Colonic mucosa (tissue), 4 donors: ENCODE results near the gene SEC14L6. TPM values are rescaled to one million over a fixed set of nuclear protein-coding genes. Genes with fewer than 3 reads are reported as not detected.
"Not testable (repeated sequence)": the region's sequence is repeated elsewhere in the genome, so short reads cannot be mapped to it uniquely, and the experiment has no call there.

Experiments used
- DNase-seq: peaks from one replicate; pipeline ENCODE4 v3.0.0-alpha.2; 2020
- H3K27ac ChIP-seq: fragments of 200-600 bp; one replicate; pipeline ENCODE4 v1.8.0; 2021
- H3K27me3 ChIP-seq: fragments of 200-600 bp; one replicate; pipeline ENCODE4 v1.8.0; 2021
- H3K36me3 ChIP-seq: fragments of 200-600 bp; one replicate; pipeline ENCODE4 v1.8.0; 2021
- H3K4me1 ChIP-seq: fragments of 200-600 bp; one replicate; pipeline ENCODE4 v1.8.0; 2021; ENCODE audit warnings: mild to moderate bottlenecking
- H3K4me3 ChIP-seq: fragments of 200-600 bp; one replicate; pipeline ENCODE4 v1.8.0; 2021
- H3K9ac ChIP-seq, 2 donors: one replicate each; pipeline ENCODE4 v1.7.0; 2013; ENCODE audit warnings: control low read depth in 2 of 2, low read depth in 2 of 2, low read length in 2 of 2
- H3K9me3 ChIP-seq: fragments of 200-600 bp; one replicate; pipeline ENCODE4 v1.8.0; 2021
- CTCF ChIP-seq: fragments of 200-600 bp; IDR thresholded peaks from one replicate; pipeline ENCODE4 v1.8.0; 2022; ENCODE audit warnings: antibody characterized with exemption, mild to moderate bottlenecking
- intact Hi-C: fragments of 100-400 bp; cut with DNase I; formaldehyde crosslinking; loops from one replicate; pipeline ENCODE4 v1.14.1; 2022
- total RNA-seq, 2 donors: library from RNA; stranded (reverse); fragmentation: NEBNext Ultra II Directional in 1 of 2; extraction: Animal tissue kit (Norgen Biotek cat#: 25700) in 1 of 2; gene quantifications; one replicate each; pipeline ENCODE4 v1.2.1, GENCODE V29; 2021
- donor health status: healthy.
- donor health status: DM: no; HTN: no; CAD: no.
- donor health status: DM: no; HTN: no; CAD: no.

The SEC14L6 gene
- total RNA-seq, result not detected

DNA sequence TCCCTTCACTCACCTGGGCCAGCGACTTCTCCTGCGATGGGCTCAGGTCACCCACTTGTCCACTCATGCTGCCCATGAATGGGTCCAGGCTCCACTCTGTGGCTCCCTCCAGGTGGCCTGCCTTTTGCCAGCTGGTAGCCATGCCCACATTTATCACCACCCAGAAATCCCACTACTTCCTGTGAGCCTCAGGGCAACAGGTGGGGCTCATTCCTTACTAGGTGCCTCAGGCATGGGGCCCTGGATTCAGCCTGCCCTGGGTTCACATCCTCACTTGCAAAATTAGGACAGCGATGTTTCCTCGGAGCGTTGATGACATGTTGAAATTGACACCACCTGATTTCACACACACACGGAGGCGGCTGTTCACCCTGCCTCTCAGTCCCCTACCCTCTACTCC, at the start of gene SEC14L6:
TSS of gene SEC14L6 (minus strand) at position 126 of the 400 bp plus-strand sequence. CDS start at position 67, 59 bp downstream.
- no peaks in the 10 kb centered on the region for H3K9me3 ChIP-seq
- DNase-seq, result no peak
- no peak within 1 kb of the TSS for H3K27ac ChIP-seq
- intact Hi-C loops, result no loop called here
- no peak within 1 kb of the TSS for H3K9ac ChIP-seq
- no peak within 1 kb of the TSS for H3K4me3 ChIP-seq
- H3K36me3 ChIP-seq, result no peaks in the 10 kb centered on the region
- no peaks in the 10 kb centered on the region for H3K4me1 ChIP-seq
- no peak for TF ChIP-seq CTCF
- peaks cover 20% of the 10 kb centered on the region for H3K27me3 ChIP-seq

DNA sequence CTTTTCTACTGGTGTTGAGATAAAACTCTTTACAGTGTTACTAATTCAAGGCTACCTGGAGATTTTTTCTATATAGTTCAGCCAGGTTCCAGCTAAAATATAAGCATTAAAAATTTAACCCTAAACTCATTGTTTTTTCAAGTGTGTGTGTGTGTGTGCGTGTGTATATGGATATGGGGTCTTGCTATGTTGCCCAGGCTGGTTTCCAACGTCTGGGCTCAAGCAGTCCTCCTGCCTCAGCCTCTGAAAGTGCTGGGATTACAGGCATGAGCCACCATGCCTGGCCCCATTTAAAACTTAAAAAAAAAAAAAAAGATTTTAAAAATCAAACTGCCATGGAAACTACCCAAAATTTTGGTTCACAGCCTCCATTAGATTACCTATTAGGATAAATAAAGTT, 49.7 kb upstream of the SEC14L6 start:
- DNase-seq, result no peak
- Histone ChIP-seq H3K4me1 (no peaks in the 10 kb centered on the region), H3K4me3 (no peak overlapping the region), H3K27me3 (no peaks in the 10 kb centered on the region), H3K36me3 (no peaks in the 10 kb centered on the region), H3K27ac (no peak overlapping the region), H3K9ac (no peak overlapping the region), H3K9me3 (no peaks in the 10 kb centered on the region)
- intact Hi-C loops, result no loop called here
- no peak for TF ChIP-seq CTCF

- DNase-seq, H3K4me1 ChIP-seq, intact Hi-C loops, H3K27me3 ChIP-seq, H3K9ac ChIP-seq, H3K9me3 ChIP-seq, H3K27ac ChIP-seq: not testable (repeated sequence)
- peak overlapping the region; percentile 95 for H3K4me3 ChIP-seq
- peaks cover 10% of the 10 kb centered on the region for H3K36me3 ChIP-seq
Measured at GRCh38 chr22:30592360-30592713, 45.8 kb upstream of the SEC14L6 start.

GRCh38 chr22:30591588-30592359, 45.2 kb upstream of the SEC14L6 start, which contains the start of gene PES1:
Gene PES1 (minus strand): TSS chr22:30591910. CDS start chr22:30591833, 77 bp downstream.
- TF ChIP-seq CTCF, result no peak

GRCh38 chr22:30591191-30591587, 44.6 kb upstream of the SEC14L6 start:
- H3K9ac ChIP-seq, result peak overlapping the region; percentile 54 to 89
- no peak for DNase-seq
- TF ChIP-seq CTCF, result no peak
- peak overlapping the region; percentile 71 for H3K27ac ChIP-seq
- peaks cover 3% of the 10 kb centered on the region for H3K4me1 ChIP-seq
- peaks cover 22% of the 10 kb centered on the region for H3K36me3 ChIP-seq
- intact Hi-C loops, result no loop called here
- no peaks in the 10 kb centered on the region for H3K27me3 ChIP-seq
- no peaks in the 10 kb centered on the region for H3K9me3 ChIP-seq
- H3K4me3 ChIP-seq, result peak overlapping the region; percentile 95

More at GRCh38 chr22:30591588-30592359, 45.2 kb upstream of the SEC14L6 start, which contains the start of gene PES1:
- peak; percentile 95 for DNase-seq
- Histone ChIP-seq H3K27ac (peak within 1 kb of the TSS; percentile 71), H3K9me3 (no peaks in the 10 kb centered on the region), H3K9ac (peak within 1 kb of the TSS; percentile 54 to 89), H3K4me3 (peak within 1 kb of the TSS; percentile 95), H3K36me3 (peaks cover 16% of the 10 kb centered on the region), H3K27me3 (no peaks in the 10 kb centered on the region), H3K4me1 (peaks cover 3% of the 10 kb centered on the region)
- intact Hi-C loops, result no loop called here

GRCh38 chr22:30586414-30586813, 39.9 kb upstream of the SEC14L6 start:
- peaks cover 31% of the 10 kb centered on the region for H3K36me3 ChIP-seq
- no peak for DNase-seq
- peaks cover 3% of the 10 kb centered on the region for H3K4me1 ChIP-seq
- H3K9me3 ChIP-seq, result no peaks in the 10 kb centered on the region
- no peak overlapping the region for H3K4me3 ChIP-seq
- no peak for TF ChIP-seq CTCF
- no peak overlapping the region for H3K9ac ChIP-seq
- H3K27ac ChIP-seq, result no peak overlapping the region
- H3K27me3 ChIP-seq, result no peaks in the 10 kb centered on the region
- intact Hi-C loops, result no loop called here
